ENCODE measurements around the gene BEAN1. TPM values are rescaled to one million over a fixed set of nuclear protein-coding genes. Genes with fewer than 3 reads are reported as not detected.

Gene BEAN1
- total and polyA plus RNA-seq, 9 of the 15 experiments (the other 6 are each of a cell fraction or from before 2014, with no cell fraction given), result not detected

DNA sequence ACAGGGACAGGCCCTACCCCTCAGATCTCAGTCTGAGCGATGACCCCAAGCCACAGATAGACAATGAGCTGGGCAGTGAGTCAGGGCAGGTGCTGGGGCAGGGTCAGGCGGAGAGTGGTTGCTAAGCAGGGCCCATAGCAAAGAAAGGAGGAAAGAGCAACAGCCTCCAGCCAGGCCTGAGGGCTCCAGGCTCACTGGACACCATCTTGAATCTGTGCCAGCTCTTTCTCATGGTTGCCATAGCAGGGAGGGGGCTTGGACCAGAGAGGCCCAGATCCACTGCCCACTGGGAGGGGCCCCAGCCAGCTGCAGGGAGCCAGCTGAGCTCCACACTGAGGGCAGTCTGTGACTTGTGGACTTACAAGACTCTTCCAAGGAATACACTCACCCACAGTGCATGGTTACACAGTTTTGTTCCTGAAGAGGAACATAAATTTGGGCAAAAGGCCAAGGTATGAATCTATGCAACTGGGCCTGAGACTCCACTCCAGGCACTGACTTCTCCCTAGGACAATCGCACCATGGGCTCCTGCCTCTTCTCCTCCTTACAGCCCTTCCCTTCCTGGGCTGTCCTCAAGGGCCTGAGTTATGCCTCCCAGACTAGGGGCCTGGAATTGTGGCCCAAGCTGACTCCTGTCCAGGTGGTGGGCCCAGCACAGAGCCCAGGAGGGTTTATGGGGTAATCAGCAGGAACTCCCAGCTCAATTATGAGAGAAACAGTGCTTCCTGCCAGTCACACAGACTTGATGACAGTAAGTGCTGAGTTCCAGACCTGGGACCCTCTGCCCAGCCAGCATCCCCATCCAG is 59.9 kb downstream of the BEAN1 start:
- no peak overlapping the region for H3K27ac ChIP-seq (ENCODE audit: extremely low read depth, low read depth, low read length)
- ATAC-seq (no peak), DNase-seq (ENCODE audit: extremely low read depth in 1 of 4, low spot score in 3 of 4) (no peak), FAIRE-seq (no peak)
- in situ Hi-C loops (cut with MboI) (loop anchor here (5.0 kb wide), 1 partner anchor 80 kb away; no protein-coding TSS in a partner anchor), intact Hi-C loops (cut with micrococcal nuclease) (no loop called here)
- ChIA-PET POLR2A (interaction anchor here (0.7 to 1.6 kb wide), 4 partner anchors 19 to 67 kb away, joined by 3 to 4 read pairs (median 4); no protein-coding TSS in a partner anchor), CTCF (ENCODE audit: low intra/inter-chr PET ratio) (no interaction called here)
- no peaks in the 10 kb centered on the region; the same call in 1 of the 2 replicates for H4K20me1 ChIP-seq (replicated peaks; ENCODE audit: control insufficient read depth, insufficient read depth, low read length)
- H3K9me1 ChIP-seq (ENCODE audit: control insufficient read depth, insufficient read depth, low read length), result no peaks in the 10 kb centered on the region
- no peak overlapping the region for H3K4me3 ChIP-seq
- H2AFZ ChIP-seq (ENCODE audit: low read depth, low read length), result no peak overlapping the region
- peaks cover 0 to 6% of the 10 kb centered on the region in 2 experiments; a peak in 2 of 5 replicates for H3K4me1 ChIP-seq (replicated peaks in 1 of 2; ENCODE audit: control insufficient read depth in 2 of 2, insufficient read depth in 2 of 2, low read length in 2 of 2)
- H3K27me3 ChIP-seq (ENCODE audit: control insufficient read depth in 2 of 2, insufficient read depth in 2 of 2, low read length in 2 of 2), result peaks cover 0 to 18% of the 10 kb centered on the region in 2 experiments; a peak in 2 of 5 replicates
- no peaks in the 10 kb centered on the region for H3K79me2 ChIP-seq (ENCODE audit: control insufficient read depth, insufficient read depth, low read length)
- 0% methylated on average over 3 of the region's 3 CpGs for WGBS (ENCODE audit: insufficient coverage, low coverage, missing lambda C conversion rate)
- BruUV-seq (replicated peaks), result no TSS peak
- no peak overlapping the region for H3K4me2 ChIP-seq (ENCODE audit: insufficient read depth, low read length)
- no peaks in the 10 kb centered on the region for H3K9me3 ChIP-seq (replicated peaks; ENCODE audit: control insufficient read depth, insufficient read depth, low read depth, low read length)
- H3K36me3 ChIP-seq (ENCODE audit: control insufficient read depth, insufficient read depth, low read length), result no peaks in the 10 kb centered on the region
- no peak for TF ChIP-seq FUS (optimal IDR thresholded peaks at IDR 0.05; ENCODE audit: low read depth, low read length)
- peak; percentile 48; the same call in 1 of the 2 replicates for TF ChIP-seq NFIC (IDR thresholded peaks at IDR 0.05)
- H3K9ac ChIP-seq (ENCODE audit: insufficient read depth in 1 of 2, low read depth in 2 of 2, low read length in 2 of 2), result no peak overlapping the region

DNA sequence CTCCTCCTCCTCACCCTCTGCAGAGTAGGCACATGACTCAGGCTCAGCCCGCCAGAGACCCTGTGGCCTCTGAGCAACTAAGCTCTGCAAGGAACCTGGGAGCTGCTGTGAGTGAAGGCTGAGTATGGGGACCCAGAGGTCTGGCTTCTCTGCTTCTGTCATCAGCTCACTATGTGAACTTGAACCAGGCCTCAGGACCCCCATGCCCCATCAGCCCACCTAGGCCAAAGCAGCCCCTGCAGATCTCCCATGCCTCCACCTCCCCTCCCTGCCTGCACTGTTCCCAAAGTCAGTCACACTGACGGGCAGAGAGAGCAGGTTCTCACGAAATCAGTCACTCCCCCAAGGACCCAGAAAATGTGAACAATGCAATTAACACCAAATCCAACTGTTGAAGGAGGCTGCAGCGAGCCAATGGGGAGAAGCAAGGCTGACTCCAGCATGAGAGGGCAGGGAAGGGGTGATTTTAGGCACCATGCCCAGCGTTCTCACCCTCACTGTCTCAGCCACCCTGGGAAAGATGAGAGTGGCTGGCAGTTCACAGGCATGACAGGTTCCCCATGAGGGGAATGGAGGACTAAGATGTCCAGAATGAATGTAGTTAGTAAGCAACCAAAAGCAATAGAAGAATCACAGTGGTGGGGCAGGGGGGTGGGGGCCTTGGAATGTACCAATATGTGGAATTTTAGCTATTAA is 60.6 kb downstream of the BEAN1 start:
- TF ChIP-seq EZH2 (IDR thresholded peaks at IDR 0.05; ENCODE audit: borderline replicate concordance, low read depth, low read length) (no peak), POLR2H (tag; IDR thresholded peaks at IDR 0.05; ENCODE audit: low read depth) (no peak), PRMT5 (CRISPR knock-in tag; IDR thresholded peaks at IDR 0.05) (no peak), ZNF584 (CRISPR knock-in tag; IDR thresholded peaks at IDR 0.05; ENCODE audit: low read depth) (no peak), SMARCE1 (IDR thresholded peaks at IDR 0.05) (no peak), BCL6 (CRISPR knock-in tag; IDR thresholded peaks at IDR 0.05) (no peak), ZNF146 (CRISPR knock-in tag; IDR thresholded peaks at IDR 0.05; ENCODE audit: unreplicated experiment) (no peak), MCM3 (IDR thresholded peaks at IDR 0.05) (no peak)
- TF ChIP-seq, protein P1, sequence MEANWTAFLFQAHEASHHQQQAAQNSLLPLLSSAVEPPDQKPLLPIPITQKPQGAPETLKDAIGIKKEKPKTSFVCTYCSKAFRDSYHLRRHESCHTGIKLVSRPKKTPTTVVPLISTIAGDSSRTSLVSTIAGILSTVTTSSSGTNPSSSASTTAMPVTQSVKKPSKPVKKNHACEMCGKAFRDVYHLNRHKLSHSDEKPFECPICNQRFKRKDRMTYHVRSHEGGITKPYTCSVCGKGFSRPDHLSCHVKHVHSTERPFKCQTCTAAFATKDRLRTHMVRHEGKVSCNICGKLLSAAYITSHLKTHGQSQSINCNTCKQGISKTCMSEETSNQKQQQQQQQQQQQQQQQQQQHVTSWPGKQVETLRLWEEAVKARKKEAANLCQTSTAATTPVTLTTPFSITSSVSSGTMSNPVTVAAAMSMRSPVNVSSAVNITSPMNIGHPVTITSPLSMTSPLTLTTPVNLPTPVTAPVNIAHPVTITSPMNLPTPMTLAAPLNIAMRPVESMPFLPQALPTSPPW (CRISPR knock-in tag; IDR thresholded peaks at IDR 0.05), result no peak
- DNase-seq (ENCODE audit: extremely low read depth in 1 of 4, low spot score in 3 of 4) (no peak), ATAC-seq (no peak), FAIRE-seq (no peak)
- intact Hi-C loops (cut with micrococcal nuclease), result no loop called here
- CTCF ChIA-PET (ENCODE audit: low intra/inter-chr PET ratio), result no interaction called here
- Histone ChIP-seq H3K9me3 (replicated peaks; ENCODE audit: control insufficient read depth, insufficient read depth, low read depth, low read length) (no peaks in the 10 kb centered on the region), H3K9ac (ENCODE audit: insufficient read depth in 1 of 2, low read depth in 2 of 2, low read length in 2 of 2) (no peak overlapping the region), H3K9me1 (ENCODE audit: control insufficient read depth, insufficient read depth, low read length) (no peaks in the 10 kb centered on the region), H3K36me3 (ENCODE audit: control insufficient read depth, insufficient read depth, low read length) (no peaks in the 10 kb centered on the region), H3K27me3 (ENCODE audit: control insufficient read depth in 2 of 2, insufficient read depth in 2 of 2, low read length in 2 of 2) (peaks cover 0 to 23% of the 10 kb centered on the region in 2 experiments; a peak in 3 of 5 replicates), H3K4me1 (replicated peaks in 1 of 2; ENCODE audit: control insufficient read depth in 2 of 2, insufficient read depth in 2 of 2, low read length in 2 of 2) (peaks cover 0 to 6% of the 10 kb centered on the region in 2 experiments; a peak in 2 of 5 replicates), H2AFZ (ENCODE audit: low read depth, low read length) (no peak overlapping the region), H3K4me3 (no peak overlapping the region), H3K4me2 (ENCODE audit: insufficient read depth, low read length) (no peak overlapping the region), H3K27ac (ENCODE audit: extremely low read depth, low read depth, low read length) (no peak overlapping the region), H4K20me1 (replicated peaks; ENCODE audit: control insufficient read depth, insufficient read depth, low read length) (no peaks in the 10 kb centered on the region; the same call in 1 of the 2 replicates), H3K79me2 (ENCODE audit: control insufficient read depth, insufficient read depth, low read length) (no peaks in the 10 kb centered on the region)
- BruUV-seq (replicated peaks), result no TSS peak
- WGBS (ENCODE audit: insufficient coverage, low coverage, missing lambda C conversion rate), result 6% methylated on average over 5 of the region's 5 CpGs
- POLR2A ChIA-PET, result interaction anchor here (0.5 to 1.6 kb wide), 7 partner anchors 16 to 959 kb away, joined by 3 to 4 read pairs (median 3); no protein-coding TSS in a partner anchor
- in situ Hi-C loops (cut with MboI), result loop anchor here (5.0 kb wide), 1 partner anchor 80 kb away; no protein-coding TSS in a partner anchor

Measured in K562 (cell line).